ENCODE data around the gene AQP6.
"Not testable (repeated sequence)": the region's sequence is repeated elsewhere in the genome, so short reads cannot be mapped to it uniquely, and the experiment has no call there.

Gene AQP6

DNA sequence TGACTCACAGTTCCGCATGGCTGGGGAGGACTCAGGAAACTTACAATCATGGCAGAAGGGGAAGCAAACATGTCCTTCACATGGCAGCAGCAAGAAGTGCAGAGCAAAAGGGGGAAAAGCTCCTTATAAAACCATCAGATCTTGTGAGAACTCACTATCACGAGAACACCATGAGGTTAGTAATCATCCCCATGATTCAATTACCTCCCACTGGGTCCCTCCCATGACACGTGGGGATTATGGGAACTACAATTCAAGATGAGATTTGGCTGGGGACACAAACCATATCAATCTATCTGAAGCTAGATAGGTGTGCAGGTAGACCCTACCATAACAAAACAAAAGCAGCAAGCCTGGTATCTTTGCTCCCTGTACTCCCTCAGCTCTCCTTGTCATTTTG lies 13.7 kb downstream of the AQP6 start:
- in situ Hi-C loops (cut with MboI; ENCODE audit: low sequenced_read_pairs), result not testable (repeated sequence)

DNA sequence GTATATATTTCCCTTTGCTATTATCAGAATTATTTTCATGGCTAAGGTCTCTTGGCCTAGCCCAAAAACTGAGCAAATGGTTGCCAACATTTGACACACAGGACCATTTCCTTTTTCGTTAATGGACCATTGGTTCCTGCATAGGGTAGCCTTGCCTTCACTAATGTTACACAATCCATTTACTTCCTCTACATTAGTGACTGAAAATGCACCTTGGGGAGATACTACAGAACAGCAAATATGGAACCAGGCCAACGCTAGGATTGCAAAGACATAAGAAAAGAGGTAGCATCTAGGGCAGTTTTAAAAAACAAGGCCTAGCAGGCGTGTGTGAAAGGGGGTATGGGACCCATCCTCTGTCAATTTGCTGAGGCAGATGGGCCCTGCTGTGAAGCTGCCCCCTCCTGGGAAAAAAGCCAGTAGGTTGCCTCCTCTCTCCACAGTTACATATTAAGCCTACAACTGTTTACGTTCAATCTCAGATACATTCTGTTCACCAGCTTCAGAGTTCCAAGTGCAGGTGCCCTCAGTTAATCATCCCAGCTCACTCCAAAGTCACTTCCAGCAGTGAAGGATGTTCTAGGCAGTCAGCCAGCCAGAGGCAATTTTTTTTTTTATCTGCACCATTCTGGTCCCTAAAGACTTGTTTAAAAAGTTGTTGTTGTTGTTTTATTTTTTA lies 15.0 kb downstream of the AQP6 start:
- in situ Hi-C loops (cut with MboI; ENCODE audit: low sequenced_read_pairs), result no loop called here

DNA sequence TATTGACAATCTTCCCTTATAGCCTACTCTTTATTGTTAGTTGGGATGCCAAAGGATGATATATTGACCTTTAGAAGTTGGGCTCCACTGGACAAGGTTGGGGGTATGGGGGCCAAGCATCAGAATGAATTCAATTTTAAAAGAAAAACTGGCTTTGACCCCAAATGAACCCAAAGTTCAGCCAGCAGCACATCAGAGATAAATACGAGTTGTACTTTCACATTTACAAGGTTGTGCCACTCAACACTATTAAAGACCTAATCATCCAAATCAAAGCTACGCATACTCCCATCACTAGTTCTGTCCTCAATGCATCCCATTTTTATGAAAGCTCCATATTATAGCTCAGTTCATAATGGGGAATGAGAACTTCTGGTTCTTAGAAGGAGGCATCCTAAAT lies 16.7 kb downstream of the AQP6 start:
- in situ Hi-C loops (cut with MboI; ENCODE audit: low sequenced_read_pairs), result not testable (repeated sequence)

DNA sequence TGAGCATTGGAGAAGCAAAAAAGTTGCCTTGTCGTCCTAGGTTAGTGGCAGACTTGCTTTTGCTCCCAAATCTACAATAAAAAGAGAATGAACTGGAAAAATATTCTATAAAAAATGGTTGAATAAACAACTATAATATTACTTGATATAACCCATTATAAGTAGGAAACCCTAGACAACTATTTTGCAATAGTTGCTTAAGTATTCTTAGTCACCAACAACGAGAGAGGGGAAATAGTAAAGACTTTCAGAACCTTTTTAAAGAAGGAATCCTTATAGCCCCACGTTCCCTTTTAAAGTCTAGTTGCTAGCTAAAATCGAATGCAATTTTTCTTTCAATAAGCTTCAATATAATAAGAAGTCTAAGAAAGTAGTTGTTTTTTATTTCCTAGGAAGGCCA lies 17.5 kb downstream of the AQP6 start:
- in situ Hi-C loops (cut with MboI; ENCODE audit: low sequenced_read_pairs), result no loop called here

DNA sequence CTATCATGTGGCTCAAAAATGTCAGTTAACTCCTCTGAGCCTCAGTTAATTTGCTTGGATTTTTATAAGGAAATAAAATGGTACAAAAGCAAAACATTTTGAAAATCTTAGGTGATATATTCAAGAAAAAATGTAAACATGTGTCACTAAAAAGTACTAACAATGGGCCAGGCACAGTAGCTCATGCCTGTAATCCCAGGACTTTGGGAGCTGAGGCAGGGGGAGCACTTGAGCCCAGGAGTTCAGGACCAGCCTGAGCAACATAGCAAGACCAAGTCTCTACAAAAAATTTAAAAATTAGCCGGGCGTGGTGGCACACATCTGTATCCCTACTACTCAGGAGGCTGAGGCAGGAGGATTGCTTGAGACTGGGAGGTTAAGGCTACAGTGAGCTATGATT lies 25.7 kb downstream of the AQP6 start:
- in situ Hi-C loops (cut with MboI; ENCODE audit: low sequenced_read_pairs), result no loop called here

DNA sequence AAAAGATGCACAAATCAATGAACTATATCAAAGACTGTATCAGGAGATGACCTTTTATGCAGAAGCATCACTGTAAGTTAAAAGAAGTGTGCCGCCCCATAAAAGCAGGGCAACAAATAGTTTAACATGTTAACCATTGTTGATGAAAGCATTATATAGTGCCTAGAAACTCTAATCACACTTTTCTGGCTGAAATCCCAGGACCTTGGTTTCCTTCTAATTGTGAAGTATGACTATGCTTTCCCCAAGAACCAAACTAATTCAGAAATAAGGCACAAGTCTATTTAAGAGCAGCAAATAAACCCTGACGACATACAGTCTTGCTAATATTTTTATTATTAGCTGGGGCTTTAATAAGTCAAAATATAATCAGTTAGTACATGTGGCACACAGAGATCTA lies 30.8 kb downstream of the AQP6 start:
- in situ Hi-C loops (cut with MboI; ENCODE audit: low sequenced_read_pairs), result no loop called here

DNA sequence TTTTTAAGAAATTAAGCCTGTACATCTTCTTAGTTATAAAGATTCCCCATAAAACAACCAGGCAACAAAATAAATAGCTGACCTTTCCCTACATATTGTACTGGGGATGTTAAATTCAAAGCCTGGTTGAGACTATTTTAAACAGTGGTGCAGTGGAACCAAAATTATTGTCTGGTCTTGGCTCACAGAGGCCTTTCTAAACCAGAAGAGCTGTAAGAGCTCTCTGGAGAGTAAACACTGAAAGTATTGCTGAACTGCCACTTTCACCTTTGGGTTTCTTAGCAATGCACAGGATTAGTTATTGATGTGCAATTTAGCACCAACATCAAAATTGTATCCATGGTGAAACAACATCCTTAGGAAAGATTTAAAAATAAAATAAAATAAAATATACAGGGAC lies 31.9 kb downstream of the AQP6 start:
- in situ Hi-C loops (cut with MboI; ENCODE audit: low sequenced_read_pairs), result no loop called here

DNA sequence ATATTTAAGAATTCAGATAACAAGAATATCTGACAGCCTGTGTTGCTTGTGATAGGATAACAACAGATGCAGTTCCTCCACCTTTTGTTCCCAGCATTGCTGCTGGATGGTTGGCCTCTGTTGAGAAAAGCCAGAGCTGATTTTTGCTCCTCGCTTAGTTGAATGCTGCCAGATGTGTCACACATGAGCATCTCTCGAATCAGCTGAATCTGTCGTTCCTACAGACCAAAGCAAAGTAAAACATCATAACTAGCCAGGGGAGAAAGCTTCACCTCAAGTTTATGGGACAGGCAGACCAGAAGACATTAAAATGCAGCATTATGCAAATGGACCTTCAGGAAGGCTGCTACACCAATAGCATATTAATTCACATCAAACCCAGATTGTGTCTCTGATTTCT lies 32.4 kb downstream of the AQP6 start:
- in situ Hi-C loops (cut with MboI; ENCODE audit: low sequenced_read_pairs), result no loop called here

DNA sequence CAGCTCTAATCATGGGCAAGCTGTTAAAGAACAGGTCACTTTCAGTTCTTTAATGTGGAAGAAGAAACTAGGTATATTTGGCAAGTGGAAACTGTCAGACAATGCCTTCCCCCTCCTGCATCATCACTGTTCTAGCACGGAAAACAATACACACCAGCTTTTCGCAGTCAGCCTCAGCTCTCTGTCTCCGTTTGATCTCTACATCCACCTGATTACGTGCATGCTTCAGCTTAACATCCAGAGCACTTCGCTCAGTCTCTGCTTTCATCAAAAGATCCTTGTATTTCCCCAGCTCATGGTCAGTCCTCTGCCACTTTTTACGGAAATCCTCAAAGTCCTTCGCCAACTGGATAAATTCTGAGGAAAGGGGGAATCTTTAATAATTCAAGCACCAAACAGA lies 33.5 kb downstream of the AQP6 start:
- in situ Hi-C loops (cut with MboI; ENCODE audit: low sequenced_read_pairs), result no loop called here

DNA sequence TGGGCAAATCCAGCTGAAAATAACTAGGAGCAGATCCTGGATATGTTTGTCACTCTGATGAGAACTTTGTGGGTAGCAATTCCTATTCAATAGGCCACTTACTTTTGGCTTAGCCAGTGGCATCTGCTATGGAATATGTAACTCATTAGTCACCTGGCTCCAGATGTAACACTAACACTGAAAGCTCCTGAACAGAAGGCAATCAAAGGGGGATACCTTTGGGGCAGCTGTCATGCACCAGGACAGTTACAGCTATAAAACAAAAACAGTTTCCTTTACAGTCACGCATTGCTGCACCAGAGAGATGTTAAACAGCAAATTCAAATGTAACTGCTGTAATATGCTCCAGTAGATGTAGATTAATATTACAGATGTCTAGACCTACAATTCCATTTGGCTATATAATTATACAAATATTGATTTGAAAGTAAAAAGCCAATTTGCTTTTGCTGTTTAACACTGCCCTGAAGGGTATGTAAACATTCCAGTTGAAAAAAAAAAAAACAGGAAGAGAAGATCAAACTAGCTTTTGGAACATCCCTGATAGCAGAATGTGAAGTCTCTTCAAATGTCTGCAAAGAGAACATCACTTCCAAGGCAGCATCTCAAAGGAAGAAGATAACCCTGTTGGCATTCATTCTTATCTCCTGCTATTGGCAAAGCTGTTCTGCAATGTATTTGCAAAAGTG lies 34.2 kb downstream of the AQP6 start:
- in situ Hi-C loops (cut with MboI; ENCODE audit: low sequenced_read_pairs), result no loop called here

DNA sequence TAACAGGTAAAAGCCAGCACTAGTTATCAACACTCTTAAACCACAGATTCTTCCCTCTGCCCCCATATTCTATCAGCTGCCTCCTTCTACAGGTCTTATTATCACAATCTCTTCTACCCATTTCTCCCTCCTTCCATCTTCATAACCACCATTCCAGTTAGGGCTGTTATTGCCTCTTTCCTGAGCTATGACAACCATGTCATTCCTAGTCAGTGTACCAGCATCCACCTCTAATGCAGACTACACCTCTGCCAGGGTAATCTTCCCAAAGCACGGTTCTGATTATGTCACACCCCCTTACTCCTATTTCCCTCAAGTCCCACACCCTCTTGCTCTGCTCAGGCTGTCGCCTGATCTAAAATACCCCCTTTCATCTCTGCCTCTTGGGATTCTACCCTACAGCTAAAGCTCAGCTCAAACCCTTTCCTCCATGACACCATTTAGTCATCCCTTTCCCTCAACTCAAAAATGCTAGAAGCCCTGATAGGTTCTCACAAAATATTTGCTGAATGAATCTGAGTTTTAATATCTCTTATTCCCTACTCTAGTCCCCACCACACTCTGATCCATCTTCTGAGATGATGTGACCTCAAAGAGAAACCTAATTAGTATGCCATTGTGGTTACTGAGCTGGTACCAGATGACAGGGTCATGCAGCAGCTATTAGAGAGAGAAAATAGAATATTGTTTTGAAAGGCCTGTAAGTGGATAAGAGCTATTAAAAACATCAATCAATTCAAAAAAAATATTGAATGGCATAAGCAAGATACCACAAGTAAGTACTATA lies 40.8 kb downstream of the AQP6 start:
- in situ Hi-C loops (cut with MboI; ENCODE audit: low sequenced_read_pairs), result no loop called here

DNA sequence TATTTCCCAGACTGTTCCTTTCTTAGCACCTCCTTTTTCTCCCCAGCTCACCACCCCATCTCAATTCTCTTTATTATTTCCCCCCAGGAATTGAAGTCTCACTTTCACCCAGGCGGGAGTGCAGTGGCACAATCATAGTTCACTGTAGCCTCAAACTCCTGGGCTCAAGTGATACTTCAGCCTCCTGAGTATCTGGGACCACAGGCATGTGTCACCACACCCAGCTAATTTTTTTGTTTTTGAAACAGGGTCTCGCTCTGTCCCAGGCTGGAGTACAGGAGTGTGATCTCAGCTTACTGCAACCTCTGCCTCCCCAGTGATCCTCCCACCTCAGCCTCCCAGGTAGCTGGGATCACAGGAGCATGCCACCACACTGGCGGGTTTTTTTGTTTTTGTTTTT lies 41.6 kb downstream of the AQP6 start:
- in situ Hi-C loops (cut with MboI; ENCODE audit: low sequenced_read_pairs), result no loop called here

DNA sequence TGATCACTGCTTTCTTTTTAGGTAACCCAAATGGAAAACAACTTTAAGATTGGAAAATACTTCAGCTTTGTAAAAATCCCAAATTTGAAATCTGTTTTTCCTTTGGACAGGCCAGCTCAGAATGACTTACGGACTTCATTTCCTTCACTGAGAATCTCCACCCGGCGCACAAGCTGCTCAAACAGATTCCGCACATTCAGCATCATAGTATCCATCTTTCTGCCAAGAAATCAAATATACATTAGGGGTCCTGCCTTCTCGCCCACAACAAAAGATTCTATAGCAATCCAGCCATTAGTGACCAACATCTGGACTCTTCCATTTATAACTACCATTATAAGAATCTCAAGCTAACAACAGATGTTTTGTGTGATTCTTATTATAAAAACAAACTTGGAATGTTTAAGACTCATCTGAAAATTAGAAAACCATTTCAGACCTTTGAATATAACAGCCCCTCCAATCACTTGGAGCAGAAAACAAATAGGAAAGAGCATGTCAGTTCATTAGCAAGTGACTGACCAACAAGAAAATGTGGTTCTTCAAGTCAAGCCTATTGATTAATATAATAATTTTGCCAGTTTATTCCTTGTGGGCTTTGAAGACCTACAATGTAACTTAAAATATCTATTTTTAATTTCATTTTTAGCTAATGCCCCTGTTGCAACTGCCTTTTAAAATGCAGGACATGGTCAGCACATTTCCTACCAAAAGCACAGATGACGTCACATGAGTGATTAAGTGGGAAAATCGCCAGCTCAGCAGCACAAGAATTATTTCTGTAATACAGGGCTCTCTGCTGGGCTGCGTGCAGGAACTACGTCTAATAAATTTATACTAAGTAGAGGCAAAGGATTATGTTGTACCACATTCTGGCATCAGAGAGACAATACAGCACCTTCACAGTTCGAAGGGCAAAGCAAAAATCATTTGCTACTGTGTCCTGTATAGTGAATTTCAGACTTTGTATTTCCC lies 44.0 kb downstream of the AQP6 start:
- in situ Hi-C loops (cut with MboI; ENCODE audit: low sequenced_read_pairs), result no loop called here

DNA sequence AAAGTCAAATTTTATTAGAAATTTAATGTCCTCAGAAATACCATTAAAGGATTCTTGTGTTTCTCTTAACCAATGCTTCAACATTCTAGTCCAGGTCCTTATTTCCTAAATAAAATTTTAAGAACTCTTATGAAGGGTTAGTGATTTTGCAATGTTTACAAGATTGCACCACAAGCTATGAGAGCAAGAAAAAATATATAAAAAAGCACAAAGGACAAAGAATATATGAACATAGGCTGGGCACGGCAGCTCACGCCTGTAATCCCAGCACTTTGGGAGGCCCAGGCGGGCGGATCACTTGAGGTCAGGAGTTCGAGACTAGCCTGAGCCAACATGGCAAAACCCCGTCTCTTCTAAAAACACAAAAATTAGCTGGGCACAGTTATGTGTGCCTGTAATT lies 44.9 kb downstream of the AQP6 start:
- in situ Hi-C loops (cut with MboI; ENCODE audit: low sequenced_read_pairs), result no loop called here

DNA sequence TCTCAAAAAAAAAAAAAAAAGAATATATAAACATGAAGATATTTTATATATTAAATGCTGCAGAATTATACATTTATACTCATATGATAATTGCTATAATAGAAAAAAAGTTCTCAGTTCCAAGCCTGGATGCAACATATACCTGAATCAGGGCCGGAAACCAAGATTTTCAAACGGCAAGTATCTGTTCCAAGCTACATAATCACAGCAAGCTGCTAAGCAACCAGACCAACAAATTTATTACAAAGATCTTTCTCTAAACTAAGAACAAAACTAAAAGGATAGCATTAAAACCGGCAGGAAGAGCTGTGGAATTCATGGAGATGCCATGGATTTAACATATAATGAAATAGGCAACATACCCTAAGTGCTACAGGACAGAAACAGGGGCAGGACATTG lies 45.4 kb downstream of the AQP6 start:
- in situ Hi-C loops (cut with MboI; ENCODE audit: low sequenced_read_pairs), result no loop called here

DNA sequence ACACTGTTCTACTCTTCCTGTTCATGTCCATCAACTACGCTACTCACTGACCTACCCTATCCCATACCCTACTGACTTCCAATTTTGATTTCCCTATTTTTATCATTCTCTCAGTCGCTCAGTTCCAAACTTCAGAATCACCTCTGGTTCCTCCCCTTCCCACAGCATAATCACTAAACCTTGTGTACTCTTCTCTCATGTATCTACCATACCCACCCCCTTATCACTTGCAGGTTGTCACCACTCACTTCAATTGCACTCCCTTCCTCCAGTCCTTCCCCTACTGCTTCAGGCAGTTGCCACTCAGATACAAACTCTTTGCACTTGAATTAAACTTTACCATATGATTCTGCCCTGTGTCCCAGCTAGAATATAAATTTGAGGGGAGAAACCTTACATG lies 46.2 kb downstream of the AQP6 start:
- in situ Hi-C loops (cut with MboI; ENCODE audit: low sequenced_read_pairs), result no loop called here

DNA sequence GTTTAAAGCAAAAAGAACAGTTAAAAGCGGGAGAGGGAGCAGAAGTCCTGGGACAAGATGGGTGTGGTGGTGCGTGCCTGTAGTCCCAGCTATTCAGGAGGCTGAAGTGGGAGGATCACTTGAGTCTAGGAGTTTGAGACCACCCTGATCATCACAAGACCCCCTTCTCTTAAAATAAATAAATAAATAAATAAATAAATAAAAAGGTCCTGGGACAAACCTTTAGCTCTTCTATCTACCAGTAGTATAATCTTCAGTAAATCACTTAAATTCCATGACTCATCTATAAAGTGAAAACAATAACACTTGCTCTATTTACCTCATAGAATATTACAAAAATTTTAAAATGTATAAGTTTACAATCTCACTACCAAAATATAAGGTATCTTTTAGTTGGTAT lies 46.8 kb downstream of the AQP6 start:
- in situ Hi-C loops (cut with MboI; ENCODE audit: low sequenced_read_pairs), result no loop called here

DNA sequence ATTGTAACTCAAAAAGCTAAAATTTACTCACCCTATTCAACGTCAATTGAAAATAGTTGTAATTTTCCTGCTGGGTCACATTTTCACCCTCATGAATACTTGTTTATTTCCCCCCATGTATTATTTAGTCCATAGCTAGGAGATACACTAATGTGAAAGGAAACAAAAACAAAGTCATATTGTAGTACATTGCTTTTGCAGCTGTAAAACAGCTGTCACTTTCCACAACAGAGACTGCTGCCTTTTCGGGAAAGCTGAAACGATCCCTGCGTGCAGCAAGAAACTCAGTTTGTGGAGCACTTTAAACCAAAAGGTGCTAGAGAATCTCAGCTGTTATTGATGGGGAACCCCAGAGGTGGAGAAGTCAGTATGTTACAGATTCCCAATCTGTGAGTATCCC lies 48.3 kb downstream of the AQP6 start:
- in situ Hi-C loops (cut with MboI; ENCODE audit: low sequenced_read_pairs), result no loop called here

DNA sequence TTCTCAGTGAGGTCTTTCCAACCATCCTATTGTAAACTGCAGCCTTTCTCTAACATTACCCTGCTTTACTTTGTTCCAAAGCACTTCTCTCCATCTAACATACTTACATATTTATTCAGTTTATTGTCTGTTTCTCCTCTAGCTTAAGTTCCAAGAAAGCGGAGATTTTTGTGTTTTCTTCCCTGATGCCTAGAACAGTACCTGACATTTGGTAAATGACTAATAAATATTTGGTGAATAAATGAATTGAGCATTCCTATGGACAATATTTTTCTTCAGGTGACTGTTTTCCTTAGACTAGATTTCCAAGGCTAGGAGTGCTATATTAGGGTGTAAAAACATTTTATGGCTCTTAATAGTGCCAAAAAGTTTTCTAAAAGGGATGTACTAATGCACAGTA lies 50.2 kb downstream of the AQP6 start:
- in situ Hi-C loops (cut with MboI; ENCODE audit: low sequenced_read_pairs), result no loop called here

DNA sequence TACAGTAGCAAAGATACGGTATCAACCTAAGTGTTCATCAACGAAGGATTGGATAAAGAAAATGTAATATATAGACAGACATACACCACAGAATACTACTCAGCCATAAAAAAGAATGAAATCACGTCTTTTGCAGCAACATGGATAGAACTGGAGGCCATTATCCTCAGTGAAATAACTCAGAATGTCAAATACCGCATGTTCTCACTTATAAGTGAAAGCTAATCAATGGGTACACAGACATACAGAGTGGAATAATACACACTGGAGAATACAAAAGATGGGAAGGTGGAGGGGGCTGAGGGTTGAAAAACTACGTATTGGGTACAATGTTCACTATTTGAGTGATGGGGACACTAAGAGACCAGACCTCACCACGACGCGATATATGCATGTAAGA lies 51.5 kb downstream of the AQP6 start:
- in situ Hi-C loops (cut with MboI; ENCODE audit: low sequenced_read_pairs), result no loop called here

DNA sequence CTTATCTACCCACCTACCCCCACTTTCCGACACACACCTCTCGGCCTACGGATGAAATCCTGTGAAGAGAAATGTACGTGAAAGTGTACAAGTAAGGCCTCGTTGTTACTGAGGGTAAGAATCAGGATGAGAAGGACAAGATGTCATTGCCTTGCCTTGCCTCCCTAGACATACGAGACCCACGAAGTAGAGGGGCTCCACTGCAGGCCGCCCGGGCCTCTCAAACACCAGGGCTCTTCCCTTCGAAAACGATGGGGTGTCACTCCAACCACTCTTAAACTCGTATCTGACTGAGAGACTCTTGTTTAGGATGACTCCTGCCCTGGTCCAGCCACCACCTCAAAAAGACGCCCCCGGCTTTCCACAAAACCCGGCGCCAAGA lies 52.0 kb downstream of the AQP6 start:
- in situ Hi-C loops (cut with MboI; ENCODE audit: low sequenced_read_pairs), result no loop called here
